AG10803 (cell line): ENCODE results near the gene EIF4G1.

Source experiments
- DNase-seq: peaks from one replicate; pipeline ENCODE4 v3.0.0; 2010; ENCODE audit warnings: low read depth
- H3K4me3 ChIP-seq: 2 replicates; pipeline ENCODE4 v1.5.1; 2011; ENCODE audit warnings: mild to moderate bottlenecking, low read length, control low read depth
- TF ChIP-seq, protein P1 (sequence below): conservative IDR thresholded peaks from 2 replicates; pipeline ENCODE4 v1.5.1; 2011; ENCODE audit warnings: mild to moderate bottlenecking, low read length, control low read depth, inconsistent platforms

Gene EIF4G1

DNA sequence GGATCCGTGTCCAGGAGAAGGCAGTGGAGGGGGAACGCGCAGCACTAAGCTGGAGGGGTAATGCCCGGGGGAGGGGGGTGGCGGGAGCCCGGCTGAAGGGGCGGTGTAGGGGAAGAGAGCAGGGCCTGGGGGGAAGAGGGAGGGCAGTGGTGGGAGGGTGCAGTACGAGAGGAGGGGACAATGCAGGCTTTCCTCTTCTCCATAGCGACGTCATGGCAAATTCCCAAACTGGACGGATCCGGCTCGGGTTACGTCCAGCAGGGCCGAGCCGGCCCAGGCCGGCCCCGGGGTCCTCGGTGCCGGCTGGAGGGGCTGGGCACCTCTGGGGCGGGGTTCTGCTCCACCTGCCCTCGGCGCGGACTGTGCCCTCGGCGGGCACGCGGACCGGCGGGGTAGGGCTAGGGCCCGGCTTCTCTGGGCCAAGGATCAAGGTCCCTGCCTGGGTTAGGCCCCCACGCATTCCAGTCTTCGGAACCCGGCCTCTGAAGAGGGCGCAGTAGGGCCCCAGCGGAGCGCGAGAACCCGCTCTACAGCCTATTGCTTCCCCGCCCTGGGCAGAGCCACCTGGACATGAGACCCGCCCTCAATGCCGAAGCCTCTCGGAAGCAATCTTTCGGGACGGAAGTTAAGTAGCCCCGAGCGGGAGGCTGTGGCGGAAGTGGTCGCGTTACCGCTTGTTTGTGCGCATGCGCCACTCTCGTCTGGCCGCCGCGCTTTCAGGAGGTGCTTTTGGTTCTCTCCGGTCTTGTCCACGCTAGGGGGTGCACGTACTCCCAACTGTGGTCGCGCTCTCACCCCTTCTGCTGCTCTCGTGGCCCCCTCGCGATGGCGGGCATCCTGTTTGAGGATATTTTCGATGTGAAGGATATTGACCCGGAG lies 48.5 kb downstream of the EIF4G1 start:
- peak; percentile 96 for DNase-seq
- TF ChIP-seq, protein P1, sequence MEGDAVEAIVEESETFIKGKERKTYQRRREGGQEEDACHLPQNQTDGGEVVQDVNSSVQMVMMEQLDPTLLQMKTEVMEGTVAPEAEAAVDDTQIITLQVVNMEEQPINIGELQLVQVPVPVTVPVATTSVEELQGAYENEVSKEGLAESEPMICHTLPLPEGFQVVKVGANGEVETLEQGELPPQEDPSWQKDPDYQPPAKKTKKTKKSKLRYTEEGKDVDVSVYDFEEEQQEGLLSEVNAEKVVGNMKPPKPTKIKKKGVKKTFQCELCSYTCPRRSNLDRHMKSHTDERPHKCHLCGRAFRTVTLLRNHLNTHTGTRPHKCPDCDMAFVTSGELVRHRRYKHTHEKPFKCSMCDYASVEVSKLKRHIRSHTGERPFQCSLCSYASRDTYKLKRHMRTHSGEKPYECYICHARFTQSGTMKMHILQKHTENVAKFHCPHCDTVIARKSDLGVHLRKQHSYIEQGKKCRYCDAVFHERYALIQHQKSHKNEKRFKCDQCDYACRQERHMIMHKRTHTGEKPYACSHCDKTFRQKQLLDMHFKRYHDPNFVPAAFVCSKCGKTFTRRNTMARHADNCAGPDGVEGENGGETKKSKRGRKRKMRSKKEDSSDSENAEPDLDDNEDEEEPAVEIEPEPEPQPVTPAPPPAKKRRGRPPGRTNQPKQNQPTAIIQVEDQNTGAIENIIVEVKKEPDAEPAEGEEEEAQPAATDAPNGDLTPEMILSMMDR, result peak; percentile 69
- peak overlapping the region; percentile 85 for H3K4me3 ChIP-seq

DNA sequence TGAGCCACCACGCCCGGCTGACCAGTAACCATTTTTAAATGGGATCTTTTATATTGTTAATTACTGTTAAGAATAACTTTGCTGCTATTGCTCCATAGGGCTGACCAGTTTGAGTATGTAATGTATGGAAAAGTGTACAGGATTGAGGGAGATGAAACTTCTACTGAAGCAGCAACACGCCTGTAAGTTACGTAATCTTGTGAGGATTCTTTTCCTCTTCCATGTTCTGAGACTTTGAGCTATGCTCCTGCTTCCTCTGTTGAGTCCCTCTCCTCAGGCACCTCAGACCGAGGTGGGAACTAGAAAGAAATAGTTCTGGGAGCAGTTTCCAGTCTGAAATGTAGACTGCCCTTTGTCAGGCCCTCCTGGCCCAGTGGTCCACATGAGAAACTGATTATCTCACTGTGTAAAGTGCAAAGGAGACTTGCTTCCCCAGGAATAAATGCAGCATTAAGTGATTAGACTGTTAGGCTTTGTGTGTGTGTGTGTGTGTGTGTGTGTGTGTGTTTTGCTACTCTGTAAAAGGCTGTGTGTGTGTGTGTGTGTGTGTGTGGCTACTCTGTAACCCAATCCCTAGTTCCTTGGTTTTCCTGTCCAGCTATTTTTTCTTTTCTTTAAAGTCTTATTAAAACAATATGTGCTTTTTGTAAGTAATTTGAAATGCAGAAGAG lies 52.3 kb downstream of the EIF4G1 start:
- TF ChIP-seq, protein P1, result no peak
- H3K4me3 ChIP-seq, result no peak overlapping the region
- peak; percentile 82 for DNase-seq

DNA sequence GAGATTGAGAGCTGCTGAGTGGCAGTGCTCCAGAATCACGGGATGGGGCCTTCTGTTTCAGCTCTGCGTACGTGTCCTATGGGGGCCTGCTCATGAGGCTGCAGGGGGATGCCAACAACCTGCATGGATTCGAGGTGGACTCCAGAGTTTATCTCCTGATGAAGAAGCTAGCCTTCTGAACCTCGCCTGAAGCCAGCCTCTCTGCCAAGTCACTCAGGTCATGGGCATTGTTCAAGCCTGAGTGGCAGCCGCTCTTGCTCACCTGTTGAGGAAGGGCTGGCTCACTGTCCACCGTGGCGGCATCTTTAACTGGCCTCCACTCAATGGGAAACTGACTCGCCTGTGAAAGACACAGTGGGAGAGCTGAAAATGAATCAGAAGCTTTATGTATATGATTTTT lies 53.7 kb downstream of the EIF4G1 start:
- DNase-seq, result no peak
- no peak overlapping the region for H3K4me3 ChIP-seq
- TF ChIP-seq, protein P1, result no peak

DNA sequence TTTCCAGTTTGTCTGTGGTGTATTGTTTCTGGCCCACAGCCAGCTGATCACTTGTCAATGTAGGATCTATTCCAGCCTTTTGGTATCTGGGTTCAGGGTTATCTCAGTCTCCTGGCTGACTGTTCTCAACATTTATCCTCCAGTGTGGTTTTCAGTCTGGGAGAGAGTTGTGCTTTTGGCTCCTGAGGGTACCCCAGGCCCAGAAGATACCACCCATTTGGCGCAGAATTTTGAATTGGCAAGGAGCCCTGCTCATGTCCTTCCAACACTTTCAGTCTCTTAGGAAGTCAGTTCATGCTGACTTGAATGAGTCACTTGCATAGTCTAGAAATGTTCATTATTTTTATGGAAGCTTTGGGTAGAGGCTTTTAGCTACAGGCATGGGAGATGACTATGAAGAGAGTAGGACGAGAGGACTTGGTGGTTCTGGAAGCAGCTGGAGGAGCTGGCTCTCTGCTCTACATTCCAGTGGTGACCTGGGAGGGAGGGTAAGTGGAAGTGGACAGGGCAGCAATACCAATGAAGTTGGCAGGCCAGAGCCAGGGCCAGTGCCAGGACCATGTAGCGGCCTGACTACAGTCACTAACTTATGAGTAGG lies 54.3 kb downstream of the EIF4G1 start:
- TF ChIP-seq, protein P1, result no peak
- no peak overlapping the region for H3K4me3 ChIP-seq
- peak; percentile 90 for DNase-seq

DNA sequence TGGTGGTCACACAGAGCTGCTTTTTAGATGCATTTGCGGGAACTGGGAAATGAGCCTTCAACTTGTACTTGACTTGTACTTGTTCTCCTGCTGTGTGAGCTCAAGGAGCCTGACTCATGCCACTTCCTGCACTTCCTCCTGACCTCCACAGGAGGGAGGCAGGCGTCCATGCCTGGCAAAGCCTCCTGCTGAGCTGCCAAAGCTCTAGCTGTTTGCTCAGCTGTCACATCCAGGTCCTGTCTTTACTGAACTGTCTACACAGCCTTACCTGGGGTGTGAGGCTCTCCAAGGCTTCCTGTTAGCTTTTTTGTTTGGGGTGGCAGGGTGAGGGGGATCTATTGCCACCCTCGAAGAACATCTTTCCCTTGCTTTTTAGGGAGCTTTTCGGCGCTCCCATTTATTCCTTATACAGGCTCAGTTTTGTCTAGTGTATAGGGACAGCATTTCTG lies 57.2 kb downstream of the EIF4G1 start:
- no peak overlapping the region for H3K4me3 ChIP-seq
- TF ChIP-seq, protein P1, result peak; percentile 100
- DNase-seq, result peak; percentile 86

DNA sequence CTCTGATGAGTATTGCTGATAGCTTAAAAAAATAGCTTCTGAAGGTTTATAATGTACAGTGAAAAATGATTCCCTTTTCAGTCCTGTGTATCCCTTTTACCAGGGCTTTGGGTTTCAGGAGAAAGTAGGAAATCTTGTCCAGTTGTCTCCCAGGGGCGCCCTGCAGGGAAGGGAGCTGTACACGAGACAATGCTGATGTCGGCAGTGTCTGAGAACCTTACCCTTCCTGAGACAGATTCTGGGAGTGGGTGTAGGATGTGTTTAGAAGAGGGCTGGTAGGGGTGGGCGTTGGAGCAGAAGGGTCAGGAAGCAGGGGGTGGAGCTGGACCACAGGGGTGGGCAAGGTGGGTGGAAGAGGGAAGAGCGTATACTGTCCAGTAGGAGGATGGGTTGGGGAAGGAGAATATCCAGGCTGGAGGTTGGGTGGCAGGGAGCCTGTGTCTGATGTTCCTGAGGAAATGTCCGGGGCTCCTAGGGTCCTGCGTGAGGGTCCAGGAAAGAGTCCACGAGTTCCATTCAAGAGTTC lies 58.0 kb downstream of the EIF4G1 start:
- H3K4me3 ChIP-seq, result no peak overlapping the region
- DNase-seq, result no peak
- TF ChIP-seq, protein P1, result no peak
